Measurements from ENCODE around the gene RPS13. TPM values are rescaled to one million over a fixed set of nuclear protein-coding genes. Genes with fewer than 3 reads are reported as not detected.
"Not testable (repeated sequence)": the region's sequence is repeated elsewhere in the genome, so short reads cannot be mapped to it uniquely, and the experiment has no call there.

The RPS13 gene
- total RNA-seq, 1 donor from 2014 or later = 1,999 TPM

GRCh38 chr11:17063171-17064002 lies 14.1 kb downstream of the RPS13 start:
- H3K4me3 ChIP-seq = no peak overlapping the region
- intact Hi-C loops (cut with DNase I) = loop anchor here (2.0 kb wide), 1 partner anchor 119 kb away; no protein-coding TSS in a partner anchor
- no peaks in the 10 kb centered on the region for H3K27me3 ChIP-seq
- no peaks in the 10 kb centered on the region for H3K36me3 ChIP-seq
- no peak overlapping the region for H3K27ac ChIP-seq
- no peak for DNase-seq (ENCODE audit: extremely low spot score in 2 of 2)
- TF ChIP-seq POLR2AphosphoS5 (IDR thresholded peaks at IDR 0.05; ENCODE audit: insufficient read depth in 1 of 2, low read depth in 1 of 2) (no peak), CTCF (IDR thresholded peaks at IDR 0.05) (peak; percentile 37 to 53 (median 41))
- H3K4me1 ChIP-seq = no peaks in the 10 kb centered on the region
- H3K9me3 ChIP-seq = no peaks in the 10 kb centered on the region

- H3K27me3 ChIP-seq; intact Hi-C loops (cut with DNase I); H3K27ac ChIP-seq; H3K4me1 ChIP-seq; DNase-seq (ENCODE audit: extremely low spot score in 2 of 2); H3K36me3 ChIP-seq; H3K4me3 ChIP-seq; H3K9me3 ChIP-seq: not testable (repeated sequence)
These were observed 26.3 kb downstream of the RPS13 start for GRCh38 chr11:17051146-17051545.

- H3K4me1 ChIP-seq; H3K36me3 ChIP-seq; H3K27me3 ChIP-seq; intact Hi-C loops (cut with DNase I); H3K4me3 ChIP-seq; H3K27ac ChIP-seq; H3K9me3 ChIP-seq; DNase-seq (ENCODE audit: extremely low spot score in 2 of 2): not testable (repeated sequence)
These were observed 29.0 kb downstream of the RPS13 start for GRCh38 chr11:17048491-17048890.

- no peaks in the 10 kb centered on the region for H3K27me3 ChIP-seq
- no peaks in the 10 kb centered on the region for H3K9me3 ChIP-seq
- no peaks in the 10 kb centered on the region for H3K36me3 ChIP-seq
- H3K4me3 ChIP-seq = no peak overlapping the region
- no peak for DNase-seq (ENCODE audit: extremely low spot score in 2 of 2)
- H3K27ac ChIP-seq = no peak overlapping the region
- no peaks in the 10 kb centered on the region for H3K4me1 ChIP-seq
- intact Hi-C loops (cut with DNase I) = no loop called here
- TF ChIP-seq CTCF (IDR thresholded peaks at IDR 0.05) (no peak), POLR2A (IDR thresholded peaks at IDR 0.05) (no peak), POLR2AphosphoS5 (IDR thresholded peaks at IDR 0.05; ENCODE audit: insufficient read depth in 1 of 2, low read depth in 1 of 2) (no peak)
These were observed 30.8 kb downstream of the RPS13 start for GRCh38 chr11:17046690-17047089.

GRCh38 chr11:17036666-17037658 lies 40.5 kb downstream of the RPS13 start:
- no peaks in the 10 kb centered on the region for H3K9me3 ChIP-seq
- H3K36me3 ChIP-seq = no peaks in the 10 kb centered on the region
- no peak for DNase-seq (ENCODE audit: extremely low spot score in 2 of 2)
- H3K27ac ChIP-seq = no peak overlapping the region
- intact Hi-C loops (cut with DNase I) = no loop called here
- H3K27me3 ChIP-seq = no peaks in the 10 kb centered on the region
- H3K4me3 ChIP-seq = no peak overlapping the region
- no peaks in the 10 kb centered on the region for H3K4me1 ChIP-seq
- TF ChIP-seq POLR2A (IDR thresholded peaks at IDR 0.05) = no peak
- TF ChIP-seq POLR2AphosphoS5 (IDR thresholded peaks at IDR 0.05; ENCODE audit: insufficient read depth in 1 of 2, low read depth in 1 of 2) = no peak
- TF ChIP-seq CTCF (IDR thresholded peaks at IDR 0.05) = no peak

- H3K4me3 ChIP-seq; DNase-seq (ENCODE audit: extremely low spot score in 2 of 2); intact Hi-C loops (cut with DNase I); H3K9me3 ChIP-seq; H3K4me1 ChIP-seq; H3K36me3 ChIP-seq; H3K27ac ChIP-seq; H3K27me3 ChIP-seq: not testable (repeated sequence)
These were observed 43.4 kb downstream of the RPS13 start for GRCh38 chr11:17034027-17034426.

Measured in vagina (tissue), 2 donors.